ENCODE measurements around the gene STPG3. TPM values are rescaled to one million over a fixed set of nuclear protein-coding genes. Genes with fewer than 3 reads are reported as not detected.

Gene STPG3
- total and polyA plus RNA-seq, 9 of the 15 experiments (the other 6 are each of a cell fraction or from before 2014, with no cell fraction given), result not detected

- no peak for TF ChIP-seq ZNF707 (CRISPR knock-in tag; conservative IDR thresholded peaks at IDR 0.05)
- TF ChIP-seq ZBTB34 (CRISPR knock-in tag; IDR thresholded peaks at IDR 0.05), result no peak
- peak; percentile 49; the same call in 1 of the 2 replicates for TF ChIP-seq POLR2AphosphoS5 (IDR thresholded peaks at IDR 0.05; ENCODE audit: control insufficient read depth, insufficient read depth, low read depth, low read length)
- TF ChIP-seq ATF7 (IDR thresholded peaks at IDR 0.05), result peak; percentile 53; the same call in 1 of the 2 replicates
- no peak for TF ChIP-seq ZNF197 (CRISPR knock-in tag; IDR thresholded peaks at IDR 0.05; ENCODE audit: low read depth)
- TF ChIP-seq, protein P1, sequence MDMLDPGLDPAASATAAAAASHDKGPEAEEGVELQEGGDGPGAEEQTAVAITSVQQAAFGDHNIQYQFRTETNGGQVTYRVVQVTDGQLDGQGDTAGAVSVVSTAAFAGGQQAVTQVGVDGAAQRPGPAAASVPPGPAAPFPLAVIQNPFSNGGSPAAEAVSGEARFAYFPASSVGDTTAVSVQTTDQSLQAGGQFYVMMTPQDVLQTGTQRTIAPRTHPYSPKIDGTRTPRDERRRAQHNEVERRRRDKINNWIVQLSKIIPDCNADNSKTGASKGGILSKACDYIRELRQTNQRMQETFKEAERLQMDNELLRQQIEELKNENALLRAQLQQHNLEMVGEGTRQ (CRISPR knock-in tag; IDR thresholded peaks at IDR 0.05), result no peak
- no peak for TF ChIP-seq HDAC6 (IDR thresholded peaks at IDR 0.05; ENCODE audit: low read depth, low read length)
- TF ChIP-seq, protein P2, sequence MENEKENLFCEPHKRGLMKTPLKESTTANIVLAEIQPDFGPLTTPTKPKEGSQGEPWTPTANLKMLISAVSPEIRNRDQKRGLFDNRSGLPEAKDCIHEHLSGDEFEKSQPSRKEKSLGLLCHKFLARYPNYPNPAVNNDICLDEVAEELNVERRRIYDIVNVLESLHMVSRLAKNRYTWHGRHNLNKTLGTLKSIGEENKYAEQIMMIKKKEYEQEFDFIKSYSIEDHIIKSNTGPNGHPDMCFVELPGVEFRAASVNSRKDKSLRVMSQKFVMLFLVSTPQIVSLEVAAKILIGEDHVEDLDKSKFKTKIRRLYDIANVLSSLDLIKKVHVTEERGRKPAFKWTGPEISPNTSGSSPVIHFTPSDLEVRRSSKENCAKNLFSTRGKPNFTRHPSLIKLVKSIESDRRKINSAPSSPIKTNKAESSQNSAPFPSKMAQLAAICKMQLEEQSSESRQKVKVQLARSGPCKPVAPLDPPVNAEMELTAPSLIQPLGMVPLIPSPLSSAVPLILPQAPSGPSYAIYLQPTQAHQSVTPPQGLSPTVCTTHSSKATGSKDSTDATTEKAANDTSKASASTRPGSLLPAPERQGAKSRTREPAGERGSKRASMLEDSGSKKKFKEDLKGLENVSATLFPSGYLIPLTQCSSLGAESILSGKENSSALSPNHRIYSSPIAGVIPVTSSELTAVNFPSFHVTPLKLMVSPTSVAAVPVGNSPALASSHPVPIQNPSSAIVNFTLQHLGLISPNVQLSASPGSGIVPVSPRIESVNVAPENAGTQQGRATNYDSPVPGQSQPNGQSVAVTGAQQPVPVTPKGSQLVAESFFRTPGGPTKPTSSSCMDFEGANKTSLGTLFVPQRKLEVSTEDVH (IDR thresholded peaks at IDR 0.05; ENCODE audit: low read depth, partially characterized antibody), result no peak
- TF ChIP-seq ZFP1 (CRISPR knock-in tag; IDR thresholded peaks at IDR 0.05), result 0 out of 2 replicates have a peak, but pooled peaks have one; percentile 45
- TF ChIP-seq ARID4B (CRISPR knock-in tag; IDR thresholded peaks at IDR 0.05), result peak; percentile 90
- TF ChIP-seq, protein P3, sequence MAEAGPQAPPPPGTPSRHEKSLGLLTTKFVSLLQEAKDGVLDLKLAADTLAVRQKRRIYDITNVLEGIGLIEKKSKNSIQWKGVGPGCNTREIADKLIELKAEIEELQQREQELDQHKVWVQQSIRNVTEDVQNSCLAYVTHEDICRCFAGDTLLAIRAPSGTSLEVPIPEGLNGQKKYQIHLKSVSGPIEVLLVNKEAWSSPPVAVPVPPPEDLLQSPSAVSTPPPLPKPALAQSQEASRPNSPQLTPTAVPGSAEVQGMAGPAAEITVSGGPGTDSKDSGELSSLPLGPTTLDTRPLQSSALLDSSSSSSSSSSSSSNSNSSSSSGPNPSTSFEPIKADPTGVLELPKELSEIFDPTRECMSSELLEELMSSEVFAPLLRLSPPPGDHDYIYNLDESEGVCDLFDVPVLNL (CRISPR knock-in tag; IDR thresholded peaks at IDR 0.05; ENCODE audit: low read depth), result no peak
These were observed 32.3 kb upstream of the STPG3 start (continued) for GRCh38 chr9:137218754-137219271.
